ENCODE data around the gene ZNF518B. TPM values are rescaled to one million over a fixed set of nuclear protein-coding genes. Genes with fewer than 3 reads are reported as not detected.

ZNF518B gene
- total and polyA plus RNA-seq, 9 donors = 9.8 to 22.3 (median 13.9) TPM

DNA sequence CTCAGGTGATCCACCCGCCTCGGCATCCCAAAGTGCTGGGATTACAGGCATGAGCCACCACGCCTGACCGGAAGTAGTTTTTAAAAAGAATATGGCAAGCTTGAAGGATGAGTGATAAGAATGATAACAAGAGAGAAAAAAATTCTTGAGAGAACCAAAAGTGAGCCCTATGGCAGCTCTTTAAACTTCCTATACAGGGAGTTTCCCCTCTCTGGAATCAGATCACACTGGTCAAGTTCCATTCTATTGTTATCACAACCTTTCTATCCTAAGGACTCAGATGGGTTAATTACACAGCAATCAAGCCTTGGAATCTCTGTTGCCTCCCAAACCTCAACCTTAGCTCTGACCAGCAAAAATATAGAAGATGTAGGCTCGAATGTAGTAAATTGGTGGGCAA, 33.8 kb upstream of the ZNF518B start:
- H3K4me3 ChIP-seq (ENCODE audit: low read length) = no peak overlapping the region
- WGBS (ENCODE audit: insufficient coverage) = 93% methylated on average over 3 of the region's 5 CpGs
- H3K4me1 ChIP-seq (ENCODE audit: control insufficient read depth, insufficient read depth, low read length) = no peaks in the 10 kb centered on the region
- no peaks in the 10 kb centered on the region for H3K9me3 ChIP-seq (replicated peaks; ENCODE audit: control insufficient read depth, low read depth, low read length)
- no peaks in the 10 kb centered on the region for H3K36me3 ChIP-seq (ENCODE audit: control insufficient read depth, insufficient read depth, low read length)
- H3K27ac ChIP-seq (ENCODE audit: low read length) = no peak overlapping the region
- DNase-seq = no peak
- peaks cover 2% of the 10 kb centered on the region for H3K27me3 ChIP-seq (ENCODE audit: control insufficient read depth, insufficient read depth, low read length)

DNA sequence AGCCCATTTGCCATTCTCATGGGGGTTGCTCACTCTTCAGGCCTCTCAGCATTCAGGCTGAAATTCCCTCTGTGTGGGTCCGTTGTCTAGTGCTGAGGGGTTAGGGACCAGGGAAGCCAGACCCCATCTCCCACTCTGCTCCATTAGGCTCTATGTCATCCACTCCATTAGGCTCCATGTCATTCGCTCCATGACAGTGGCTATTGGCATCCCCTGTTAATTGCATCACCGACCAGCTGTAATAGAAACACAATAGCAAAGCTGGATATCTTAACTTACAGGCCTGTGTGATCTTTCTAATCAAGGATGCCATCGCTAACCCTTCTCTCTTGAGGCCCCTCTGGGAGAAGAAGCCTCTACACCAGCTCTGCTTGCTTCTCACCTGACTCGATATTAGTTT, 25.7 kb upstream of the ZNF518B start:
- no peaks in the 10 kb centered on the region for H3K36me3 ChIP-seq (ENCODE audit: control insufficient read depth, insufficient read depth, low read length)
- DNase-seq = no peak
- H3K4me1 ChIP-seq (ENCODE audit: control insufficient read depth, insufficient read depth, low read length) = no peaks in the 10 kb centered on the region
- H3K27me3 ChIP-seq (ENCODE audit: control insufficient read depth, insufficient read depth, low read length) = no peaks in the 10 kb centered on the region
- no peaks in the 10 kb centered on the region for H3K9me3 ChIP-seq (replicated peaks; ENCODE audit: control insufficient read depth, low read depth, low read length)
- H3K27ac ChIP-seq (ENCODE audit: low read length) = no peak overlapping the region
- WGBS (ENCODE audit: insufficient coverage) = 94% methylated on average over 2 of the region's 5 CpGs
- H3K4me3 ChIP-seq (ENCODE audit: low read length) = no peak overlapping the region

DNA sequence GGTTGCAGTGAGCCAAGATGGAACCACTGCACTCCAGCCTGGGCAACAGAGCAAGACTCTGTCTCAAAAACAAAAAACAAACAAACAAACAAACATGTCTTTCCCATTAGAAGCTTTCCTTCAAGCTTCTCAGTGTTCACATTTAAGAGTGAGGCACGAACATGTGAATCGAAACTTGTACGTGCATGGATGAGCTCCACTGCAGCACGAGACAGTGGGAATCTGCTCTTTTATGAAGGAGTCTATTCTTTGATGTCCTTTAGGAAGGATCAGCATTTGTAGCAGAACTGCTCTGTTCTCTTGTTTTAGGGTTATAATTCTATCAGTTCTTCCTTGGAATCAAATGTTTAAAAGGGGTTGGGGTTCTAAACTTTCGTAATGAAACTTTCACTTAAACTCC, 23.4 kb upstream of the ZNF518B start:
- Histone ChIP-seq H3K4me3 (ENCODE audit: low read length) (no peak overlapping the region), H3K27me3 (ENCODE audit: control insufficient read depth, insufficient read depth, low read length) (no peaks in the 10 kb centered on the region), H3K4me1 (ENCODE audit: control insufficient read depth, insufficient read depth, low read length) (no peaks in the 10 kb centered on the region), H3K27ac (ENCODE audit: low read length) (no peak overlapping the region), H3K9me3 (replicated peaks; ENCODE audit: control insufficient read depth, low read depth, low read length) (no peaks in the 10 kb centered on the region), H3K36me3 (ENCODE audit: control insufficient read depth, insufficient read depth, low read length) (no peaks in the 10 kb centered on the region)
- 97% methylated on average over 4 of the region's 5 CpGs for WGBS (ENCODE audit: insufficient coverage)
- DNase-seq = no peak

DNA sequence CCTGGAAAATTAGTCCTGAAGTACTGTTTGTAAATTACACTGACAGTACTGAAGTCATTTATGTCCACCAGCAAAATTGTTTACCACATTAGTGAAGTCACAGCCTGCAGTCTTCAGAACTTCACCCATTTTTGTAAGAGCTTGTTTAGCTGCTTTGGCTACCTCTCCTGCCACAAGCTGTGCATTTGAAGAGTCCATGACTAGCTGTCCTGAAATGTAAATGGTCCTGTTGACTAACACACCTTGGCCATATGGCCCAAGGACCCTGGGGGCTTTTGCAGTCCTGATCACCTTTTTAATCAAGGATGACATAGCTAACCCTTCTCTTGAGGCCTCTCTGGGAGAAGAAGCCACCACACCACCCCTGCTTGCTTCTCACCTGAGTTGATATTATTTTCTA, 21.4 kb upstream of the ZNF518B start:
- no peak for DNase-seq
- H3K4me3 ChIP-seq (ENCODE audit: low read length) = no peak overlapping the region
- H3K27ac ChIP-seq (ENCODE audit: low read length) = no peak overlapping the region
- no peaks in the 10 kb centered on the region for H3K9me3 ChIP-seq (replicated peaks; ENCODE audit: control insufficient read depth, low read depth, low read length)
- no peaks in the 10 kb centered on the region for H3K4me1 ChIP-seq (ENCODE audit: control insufficient read depth, insufficient read depth, low read length)
- H3K27me3 ChIP-seq (ENCODE audit: control insufficient read depth, insufficient read depth, low read length) = no peaks in the 10 kb centered on the region
- no peaks in the 10 kb centered on the region for H3K36me3 ChIP-seq (ENCODE audit: control insufficient read depth, insufficient read depth, low read length)

DNA sequence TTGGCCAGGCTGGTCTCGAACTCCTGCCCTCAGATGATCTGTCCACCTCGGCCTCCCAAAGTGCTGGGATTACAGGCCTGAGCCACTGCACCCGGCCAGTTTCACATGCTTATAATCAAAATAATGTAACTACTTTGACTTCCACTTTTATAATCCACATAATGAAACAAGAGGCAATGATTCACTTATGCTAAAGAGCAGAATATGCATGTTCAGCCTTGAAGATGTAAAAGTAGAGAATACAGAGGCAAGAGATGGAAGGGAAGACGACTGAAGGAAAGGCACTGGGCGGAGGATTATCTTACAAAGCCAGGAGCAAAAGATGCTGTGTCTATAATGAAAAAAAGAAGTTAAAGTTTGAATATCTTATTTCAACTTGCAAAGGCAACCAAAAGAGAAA, 13.3 kb upstream of the ZNF518B start:
- H3K9me3 ChIP-seq (replicated peaks; ENCODE audit: control insufficient read depth, low read depth, low read length) = no peaks in the 10 kb centered on the region
- H3K27ac ChIP-seq (ENCODE audit: low read length) = no peak overlapping the region
- H3K4me3 ChIP-seq (ENCODE audit: low read length) = no peak overlapping the region
- WGBS (ENCODE audit: insufficient coverage) = 79% methylated on average over 2 of the region's 5 CpGs
- H3K4me1 ChIP-seq (ENCODE audit: control insufficient read depth, insufficient read depth, low read length) = no peaks in the 10 kb centered on the region
- H3K27me3 ChIP-seq (ENCODE audit: control insufficient read depth, insufficient read depth, low read length) = no peaks in the 10 kb centered on the region
- no peak for DNase-seq
- no peaks in the 10 kb centered on the region for H3K36me3 ChIP-seq (ENCODE audit: control insufficient read depth, insufficient read depth, low read length)

DNA sequence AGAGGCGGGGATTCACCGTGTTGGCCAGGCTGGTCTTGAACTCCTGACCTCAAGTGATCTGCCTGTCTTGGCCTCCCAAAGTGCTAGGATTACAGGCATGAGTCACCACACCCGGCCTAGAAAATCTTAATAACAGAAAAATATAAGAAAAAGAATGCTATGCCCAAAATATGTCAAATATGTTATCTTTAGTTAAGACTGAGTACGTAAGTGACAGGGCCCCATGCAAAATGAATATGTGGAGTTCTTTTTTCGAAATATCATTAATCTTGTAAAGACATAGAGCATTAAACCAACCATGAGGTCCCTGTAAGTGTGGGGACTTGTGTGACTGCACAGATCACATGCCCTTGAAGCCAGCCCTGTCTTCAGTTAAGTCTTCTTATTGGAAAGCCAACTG, 8.9 kb upstream of the ZNF518B start:
- peaks cover 8% of the 10 kb centered on the region for H3K4me1 ChIP-seq (ENCODE audit: control insufficient read depth, insufficient read depth, low read length)
- no peak overlapping the region for H3K27ac ChIP-seq (ENCODE audit: low read length)
- H3K36me3 ChIP-seq (ENCODE audit: control insufficient read depth, insufficient read depth, low read length) = no peaks in the 10 kb centered on the region
- DNase-seq = no peak
- no CpG with 5 or more reads among the region's 5 CpGs for WGBS (ENCODE audit: insufficient coverage)
- peaks cover 14% of the 10 kb centered on the region for H3K27me3 ChIP-seq (ENCODE audit: control insufficient read depth, insufficient read depth, low read length)
- no peak overlapping the region for H3K4me3 ChIP-seq (ENCODE audit: low read length)
- no peaks in the 10 kb centered on the region for H3K9me3 ChIP-seq (replicated peaks; ENCODE audit: control insufficient read depth, low read depth, low read length)

DNA sequence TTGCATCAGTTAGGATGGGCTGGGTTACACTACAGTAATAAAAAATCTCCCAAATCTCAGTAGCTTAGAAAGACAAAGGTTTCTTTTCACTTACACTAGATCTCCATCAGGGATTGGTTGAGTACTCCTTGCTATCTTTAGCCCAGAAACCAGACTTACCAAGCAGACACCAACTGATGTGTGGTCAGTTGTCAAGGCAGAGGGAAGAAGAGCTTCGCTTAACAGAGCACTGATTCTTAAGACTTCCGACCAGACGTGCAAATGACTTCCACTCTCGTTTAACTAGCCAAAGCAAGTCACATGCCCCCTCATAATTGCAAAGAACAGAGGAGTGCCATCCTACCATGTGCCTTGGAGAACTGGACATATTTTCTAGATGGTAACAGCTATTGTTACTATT, 5.7 kb upstream of the ZNF518B start:
- Histone ChIP-seq H3K4me3 (ENCODE audit: low read length) (no peak overlapping the region), H3K36me3 (ENCODE audit: control insufficient read depth, insufficient read depth, low read length) (no peaks in the 10 kb centered on the region), H3K4me1 (ENCODE audit: control insufficient read depth, insufficient read depth, low read length) (peaks cover 12% of the 10 kb centered on the region), H3K9me3 (replicated peaks; ENCODE audit: control insufficient read depth, low read depth, low read length) (no peaks in the 10 kb centered on the region), H3K27ac (ENCODE audit: low read length) (no peak overlapping the region), H3K27me3 (ENCODE audit: control insufficient read depth, insufficient read depth, low read length) (peaks cover 27% of the 10 kb centered on the region)
- no peak for DNase-seq
- 92% methylated on average over 2 of the region's 4 CpGs for WGBS (ENCODE audit: insufficient coverage)

DNA sequence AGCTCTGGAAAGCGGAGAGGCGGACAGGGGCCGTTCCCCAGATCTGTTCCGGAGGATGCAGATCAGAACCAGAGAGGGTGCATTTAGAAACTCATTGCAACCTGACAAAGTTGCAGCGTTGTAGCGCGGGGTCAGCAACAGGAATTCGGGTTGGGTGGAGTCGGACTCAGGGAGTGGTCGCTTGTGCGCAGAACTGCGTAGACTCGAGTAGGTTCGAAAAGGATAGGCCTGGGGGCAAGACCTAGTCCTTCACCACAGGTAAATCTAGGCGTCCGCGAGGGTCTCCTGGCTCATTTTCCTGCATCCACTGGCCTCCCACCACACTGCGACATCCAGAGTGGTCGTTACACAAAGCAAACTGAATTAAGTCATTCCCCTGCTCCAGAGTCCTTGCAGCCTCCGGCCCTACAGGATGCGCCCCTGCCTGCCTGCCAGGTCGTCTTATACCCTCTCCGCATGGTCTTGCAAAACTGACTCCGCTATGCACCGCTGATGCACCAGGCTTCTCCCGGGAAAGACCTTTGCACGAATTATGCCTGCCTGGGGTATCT, 4.7 kb upstream of the ZNF518B start:
- Histone ChIP-seq H3K4me3 (ENCODE audit: low read length) (peak overlapping the region; percentile 36), H3K4me1 (ENCODE audit: control insufficient read depth, insufficient read depth, low read length) (peaks cover 17% of the 10 kb centered on the region), H3K36me3 (ENCODE audit: control insufficient read depth, insufficient read depth, low read length) (no peaks in the 10 kb centered on the region), H3K27me3 (ENCODE audit: control insufficient read depth, insufficient read depth, low read length) (peaks cover 28% of the 10 kb centered on the region), H3K9me3 (replicated peaks; ENCODE audit: control insufficient read depth, low read depth, low read length) (no peaks in the 10 kb centered on the region), H3K27ac (ENCODE audit: low read length) (no peak overlapping the region)
- WGBS (ENCODE audit: insufficient coverage) = 32% methylated on average over 27 of the region's 27 CpGs
- DNase-seq = no peak

DNA sequence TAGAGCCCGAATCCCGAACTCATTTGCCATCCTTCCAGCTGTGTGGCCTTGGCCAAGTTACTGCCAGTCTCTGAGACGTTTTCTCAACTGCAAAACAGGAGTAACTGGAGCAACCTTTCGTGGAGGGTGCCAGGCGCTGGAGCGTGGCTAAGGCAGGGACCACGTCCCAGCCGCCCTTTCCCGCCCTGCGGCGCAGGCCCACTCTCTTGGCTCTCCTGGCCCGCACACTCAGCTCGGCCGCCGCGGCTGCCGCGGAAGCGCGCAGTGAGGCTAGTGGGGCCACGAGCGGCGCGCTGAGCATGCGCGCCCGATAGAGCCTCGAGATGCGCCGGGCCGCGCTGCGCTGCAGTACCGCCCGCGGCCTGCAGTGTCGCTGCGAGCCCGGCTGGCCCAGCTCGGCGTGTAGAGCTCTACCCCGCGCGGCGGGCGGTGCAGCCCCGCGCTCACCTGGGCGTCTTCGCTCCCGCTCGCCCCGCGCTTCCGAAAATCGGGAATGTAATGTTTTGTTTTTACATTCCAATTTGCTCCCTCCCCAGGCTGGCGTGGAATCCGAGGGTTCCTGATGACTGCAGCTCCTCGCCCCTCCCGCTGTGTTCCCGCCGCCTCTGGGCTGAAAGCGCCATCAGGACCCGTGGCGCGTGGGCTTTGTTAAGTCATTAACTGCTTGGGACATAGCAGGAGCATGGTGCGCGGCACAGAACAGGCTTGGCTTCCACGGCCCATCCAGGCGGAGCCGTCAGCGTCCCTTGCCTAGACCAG, 4.0 kb upstream of the ZNF518B start:
- Histone ChIP-seq H3K4me3 (ENCODE audit: low read length) (peak overlapping the region; percentile 36), H3K27ac (ENCODE audit: low read length) (no peak overlapping the region), H3K4me1 (ENCODE audit: control insufficient read depth, insufficient read depth, low read length) (peaks cover 20% of the 10 kb centered on the region), H3K36me3 (ENCODE audit: control insufficient read depth, insufficient read depth, low read length) (no peaks in the 10 kb centered on the region), H3K27me3 (ENCODE audit: control insufficient read depth, insufficient read depth, low read length) (peaks cover 28% of the 10 kb centered on the region), H3K9me3 (replicated peaks; ENCODE audit: control insufficient read depth, low read depth, low read length) (no peaks in the 10 kb centered on the region)
- WGBS (ENCODE audit: insufficient coverage) = 3% methylated on average over 63 of the region's 72 CpGs
- DNase-seq = peak; percentile 85

DNA sequence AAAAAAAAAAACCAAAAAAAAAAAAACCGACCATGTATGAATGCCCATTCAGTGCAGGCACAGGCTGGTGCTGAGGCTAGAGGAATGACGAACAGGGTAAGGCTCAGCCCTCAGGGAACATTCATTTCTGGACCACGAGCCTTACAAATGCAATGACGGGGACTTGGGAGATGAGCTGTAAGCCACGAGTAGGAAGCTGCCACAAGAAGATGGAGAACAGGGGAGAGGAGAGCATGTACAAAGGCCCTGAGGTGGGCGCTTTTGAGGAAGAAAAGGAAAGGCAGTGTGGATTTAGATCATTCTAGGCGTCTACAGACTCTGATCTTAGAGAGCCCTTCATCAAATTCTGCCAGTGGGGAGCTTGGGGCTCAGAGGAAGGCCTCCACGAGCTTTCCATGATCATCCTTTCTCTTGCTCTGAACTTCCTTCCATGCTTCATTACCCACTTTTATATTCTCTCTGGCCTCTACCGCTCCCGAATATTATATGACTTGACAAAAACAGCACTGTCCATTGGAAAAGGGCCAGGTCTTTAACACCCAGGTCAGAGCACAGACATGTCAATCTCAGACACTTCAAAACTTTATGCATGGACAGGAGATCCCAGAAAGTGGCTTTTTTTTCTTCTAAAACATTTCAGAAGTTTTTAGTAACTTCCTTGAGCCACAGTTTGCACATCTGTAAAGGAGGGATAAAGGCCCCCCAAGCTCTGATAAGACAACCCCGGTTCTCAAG, 3.3 kb upstream of the ZNF518B start:
- H3K9me3 ChIP-seq (replicated peaks; ENCODE audit: control insufficient read depth, low read depth, low read length) = no peaks in the 10 kb centered on the region
- peaks cover 22% of the 10 kb centered on the region for H3K4me1 ChIP-seq (ENCODE audit: control insufficient read depth, insufficient read depth, low read length)
- peaks cover 28% of the 10 kb centered on the region for H3K27me3 ChIP-seq (ENCODE audit: control insufficient read depth, insufficient read depth, low read length)
- H3K36me3 ChIP-seq (ENCODE audit: control insufficient read depth, insufficient read depth, low read length) = no peaks in the 10 kb centered on the region
- no peak for DNase-seq
- no peak overlapping the region for H3K4me3 ChIP-seq (ENCODE audit: low read length)
- no peak overlapping the region for H3K27ac ChIP-seq (ENCODE audit: low read length)
- WGBS (ENCODE audit: insufficient coverage) = 77% methylated on average over 9 of the region's 11 CpGs
